KMS-11 (cell line): ENCODE measurements around the gene TRAK1.

Experiments used
- H2AFZ ChIP-seq: fragments of 200-600 bp; sonication (generic); 2 replicates; pipeline ENCODE4 v1.6.1; 2016; ENCODE audit warnings: antibody characterized with exemption, mixed run types, low read depth
- H3K27ac ChIP-seq: fragments of 200-600 bp; sonication (generic); 2 replicates; pipeline ENCODE4 v1.6.1; 2016; ENCODE audit warnings: mild to moderate bottlenecking, mixed run types
- H3K27me3 ChIP-seq: fragments of 200-600 bp; sonication (generic); 2 replicates; pipeline ENCODE4 v1.6.1; 2017; ENCODE audit warnings: mild to moderate bottlenecking, low read depth, mixed run types, moderate library complexity; ENCODE audit not compliant: insufficient read depth
- H3K36me3 ChIP-seq: fragments of 200-600 bp; sonication (generic); 2 replicates; pipeline ENCODE4 v1.6.1; 2017; ENCODE audit warnings: mild to moderate bottlenecking, mixed run types; ENCODE audit not compliant: insufficient read depth
- H3K4me1 ChIP-seq: fragments of 200-600 bp; sonication (generic); 2 replicates; pipeline ENCODE4 v1.6.1; 2016; ENCODE audit warnings: mild to moderate bottlenecking, low read depth, mixed run types; ENCODE audit not compliant: poor library complexity, severe bottlenecking
- H3K4me2 ChIP-seq: fragments of 200-600 bp; sonication (generic); 2 replicates; pipeline ENCODE4 v1.7.0; 2016; ENCODE audit warnings: mild to moderate bottlenecking, mixed run types
- H3K4me3 ChIP-seq: fragments of 200-600 bp; sonication (generic); IDR thresholded peaks from 2 replicates; pipeline ENCODE4 v1.6.1; 2017; ENCODE audit warnings: low read depth, low read length, mixed read lengths; ENCODE audit not compliant: insufficient read depth
- H3K79me2 ChIP-seq: fragments of 200-600 bp; sonication (generic); 2 replicates; pipeline ENCODE4 v1.6.1; 2016; ENCODE audit warnings: low read depth, mixed run types; ENCODE audit not compliant: insufficient read depth
- H3K9ac ChIP-seq: fragments of 200-600 bp; sonication (generic); 2 replicates; pipeline ENCODE4 v1.6.1; 2016; ENCODE audit warnings: mild to moderate bottlenecking, mixed run types
- H4K20me1 ChIP-seq: fragments of 200-600 bp; sonication (generic); 2 replicates; pipeline ENCODE4 v1.6.1; 2016; ENCODE audit warnings: mild to moderate bottlenecking, mixed run types; ENCODE audit not compliant: insufficient read depth
- TF ChIP-seq, protein P1 (sequence below): fragments of 200-600 bp; sonication (generic); conservative IDR thresholded peaks from 2 replicates; pipeline ENCODE4 v1.6.1; 2017; ENCODE audit warnings: low read depth, mild to moderate bottlenecking, antibody characterized with exemption, low read length, moderate library complexity, mixed read lengths

TRAK1 gene

GRCh38 chr3:42094128-42094527 lies 3.0 kb downstream of the TRAK1 start:
- no peak overlapping the region for H2AFZ ChIP-seq
- no peaks in the 10 kb centered on the region for H3K79me2 ChIP-seq
- no peaks in the 10 kb centered on the region for H3K27me3 ChIP-seq
- TF ChIP-seq, protein P1, sequence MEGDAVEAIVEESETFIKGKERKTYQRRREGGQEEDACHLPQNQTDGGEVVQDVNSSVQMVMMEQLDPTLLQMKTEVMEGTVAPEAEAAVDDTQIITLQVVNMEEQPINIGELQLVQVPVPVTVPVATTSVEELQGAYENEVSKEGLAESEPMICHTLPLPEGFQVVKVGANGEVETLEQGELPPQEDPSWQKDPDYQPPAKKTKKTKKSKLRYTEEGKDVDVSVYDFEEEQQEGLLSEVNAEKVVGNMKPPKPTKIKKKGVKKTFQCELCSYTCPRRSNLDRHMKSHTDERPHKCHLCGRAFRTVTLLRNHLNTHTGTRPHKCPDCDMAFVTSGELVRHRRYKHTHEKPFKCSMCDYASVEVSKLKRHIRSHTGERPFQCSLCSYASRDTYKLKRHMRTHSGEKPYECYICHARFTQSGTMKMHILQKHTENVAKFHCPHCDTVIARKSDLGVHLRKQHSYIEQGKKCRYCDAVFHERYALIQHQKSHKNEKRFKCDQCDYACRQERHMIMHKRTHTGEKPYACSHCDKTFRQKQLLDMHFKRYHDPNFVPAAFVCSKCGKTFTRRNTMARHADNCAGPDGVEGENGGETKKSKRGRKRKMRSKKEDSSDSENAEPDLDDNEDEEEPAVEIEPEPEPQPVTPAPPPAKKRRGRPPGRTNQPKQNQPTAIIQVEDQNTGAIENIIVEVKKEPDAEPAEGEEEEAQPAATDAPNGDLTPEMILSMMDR = no peak
- no peak overlapping the region for H3K9ac ChIP-seq
- no peaks in the 10 kb centered on the region for H3K36me3 ChIP-seq
- H3K4me2 ChIP-seq = no peak overlapping the region
- no peaks in the 10 kb centered on the region for H4K20me1 ChIP-seq
- H3K4me3 ChIP-seq = no peak overlapping the region
- H3K4me1 ChIP-seq = peaks cover 28% of the 10 kb centered on the region
- no peak overlapping the region for H3K27ac ChIP-seq

DNA sequence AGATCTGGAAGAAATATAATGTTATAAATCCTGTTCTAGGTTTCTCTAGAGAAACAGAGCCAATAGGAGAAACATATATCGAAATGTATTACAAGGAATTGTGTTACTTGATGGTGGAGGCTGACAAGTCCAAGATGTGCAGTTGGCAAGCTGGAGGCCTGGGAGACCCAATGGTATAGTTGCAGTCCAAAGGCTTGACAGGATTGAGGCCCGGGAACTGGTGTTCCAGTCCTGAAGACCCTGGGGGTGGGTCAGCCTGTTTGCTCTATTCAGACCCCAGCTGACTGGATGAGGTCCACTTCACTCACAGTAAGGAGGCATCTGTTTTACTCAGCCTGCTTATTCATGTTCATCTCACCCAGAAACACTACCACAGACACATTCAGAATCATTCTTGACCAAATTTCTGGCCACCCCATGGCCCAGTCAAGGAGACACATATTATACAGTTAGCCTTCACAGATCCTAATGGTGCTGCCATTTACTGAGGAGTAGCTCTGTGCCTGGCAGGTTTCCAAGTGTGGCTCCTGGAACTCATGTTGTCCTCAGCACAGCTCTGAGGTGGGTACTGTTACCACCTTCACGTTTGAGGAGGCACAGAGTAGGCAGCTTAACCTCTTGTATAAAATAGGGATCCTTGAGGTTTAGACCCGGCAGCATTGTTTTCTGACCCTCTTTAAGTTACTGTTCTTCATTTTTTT lies 3.7 kb downstream of the TRAK1 start:
- H3K4me2 ChIP-seq = no peak overlapping the region
- no peak overlapping the region for H3K27ac ChIP-seq
- H3K27me3 ChIP-seq = no peaks in the 10 kb centered on the region
- H3K4me3 ChIP-seq = no peak overlapping the region
- H3K4me1 ChIP-seq = peaks cover 26% of the 10 kb centered on the region
- no peaks in the 10 kb centered on the region for H4K20me1 ChIP-seq
- TF ChIP-seq, protein P1 = no peak
- H3K36me3 ChIP-seq = no peaks in the 10 kb centered on the region
- no peak overlapping the region for H3K9ac ChIP-seq
- no peak overlapping the region for H2AFZ ChIP-seq
- H3K79me2 ChIP-seq = no peaks in the 10 kb centered on the region

GRCh38 chr3:42095540-42095939 lies 4.4 kb downstream of the TRAK1 start:
- Histone ChIP-seq H3K4me3 (no peak overlapping the region), H2AFZ (no peak overlapping the region), H4K20me1 (no peaks in the 10 kb centered on the region), H3K36me3 (no peaks in the 10 kb centered on the region), H3K27ac (no peak overlapping the region), H3K9ac (no peak overlapping the region), H3K27me3 (no peaks in the 10 kb centered on the region), H3K4me1 (peaks cover 26% of the 10 kb centered on the region), H3K79me2 (no peaks in the 10 kb centered on the region), H3K4me2 (no peak overlapping the region)
- TF ChIP-seq, protein P1 = no peak

- no peak overlapping the region for H3K4me3 ChIP-seq
- H3K9ac ChIP-seq = no peak overlapping the region
- no peaks in the 10 kb centered on the region for H3K27me3 ChIP-seq
- no peak overlapping the region for H2AFZ ChIP-seq
- no peaks in the 10 kb centered on the region for H3K79me2 ChIP-seq
- H4K20me1 ChIP-seq = no peaks in the 10 kb centered on the region
- H3K4me2 ChIP-seq = no peak overlapping the region
- H3K27ac ChIP-seq = no peak overlapping the region
- no peaks in the 10 kb centered on the region for H3K36me3 ChIP-seq
- TF ChIP-seq, protein P1 = no peak
- peaks cover 26% of the 10 kb centered on the region for H3K4me1 ChIP-seq
These were observed 5.8 kb downstream of the TRAK1 start for GRCh38 chr3:42096796-42097565.
